ENCODE results near the gene DNAJA4.

Gene DNAJA4

GRCh38 chr15:78264304-78265136, at the start of gene DNAJA4:
Gene DNAJA4, plus strand, starts transcription at chr15:78264562. Its CDS starts 202 bp downstream, at chr15:78264764.
- DNase-seq: peak; percentile 64

- DNase-seq: no peak
These were observed 47.9 kb upstream of the DNAJA4 start for GRCh38 chr15:78216276-78217104.

GRCh38 chr15:78220713-78221112, 43.6 kb upstream of the DNAJA4 start:
- no peak for DNase-seq

GRCh38 chr15:78222745-78223395, 41.5 kb upstream of the DNAJA4 start:
- no peak for DNase-seq

GRCh38 chr15:78223396-78224022, 40.9 kb upstream of the DNAJA4 start:
- no peak for DNase-seq

- no peak for DNase-seq
These were observed 40.3 kb upstream of the DNAJA4 start for GRCh38 chr15:78224023-78224411.

- DNase-seq: no peak
These were observed 38.4 kb upstream of the DNAJA4 start for GRCh38 chr15:78225783-78226541.

GRCh38 chr15:78228356-78228996, 35.9 kb upstream of the DNAJA4 start:
- DNase-seq: no peak

GRCh38 chr15:78229431-78230406, 34.6 kb upstream of the DNAJA4 start:
- DNase-seq: no peak

GRCh38 chr15:78232951-78233350, 31.4 kb upstream of the DNAJA4 start:
- DNase-seq: no peak

- DNase-seq: no peak
These were observed 30.9 kb upstream of the DNAJA4 start for GRCh38 chr15:78233496-78233895.

- DNase-seq: no peak
These were observed 29.8 kb upstream of the DNAJA4 start, which contains the start of gene ACSBG1 for GRCh38 chr15:78234515-78235040. Gene ACSBG1, minus strand, starts transcription at chr15:78234565. Its CDS starts 64 bp downstream, at chr15:78234501.

GRCh38 chr15:78236491-78236890, 27.9 kb upstream of the DNAJA4 start:
- DNase-seq: no peak

GRCh38 chr15:78237146-78237545, 27.2 kb upstream of the DNAJA4 start:
- no peak for DNase-seq

GRCh38 chr15:78239811-78240210, 24.6 kb upstream of the DNAJA4 start:
- no peak for DNase-seq

- DNase-seq: peak; percentile 86
These were observed 23.3 kb upstream of the DNAJA4 start for GRCh38 chr15:78241017-78241416.

GRCh38 chr15:78242128-78242527, 22.2 kb upstream of the DNAJA4 start:
- no peak for DNase-seq

GRCh38 chr15:78243058-78243457, 21.3 kb upstream of the DNAJA4 start:
- DNase-seq: no peak

GRCh38 chr15:78243491-78243941, 20.8 kb upstream of the DNAJA4 start:
- no peak for DNase-seq

- DNase-seq: no peak
These were observed 20.3 kb upstream of the DNAJA4 start for GRCh38 chr15:78244101-78244500.

All from stimulated activated CD4-positive, alpha-beta T cell treated with anti-CD3 and anti-CD28 coated beads, Interleukin-4, amount 100 ng/mL, for 1 hour (primary cell).